Lung (tissue), 12 donors: ENCODE results near the gene MTMR4. TPM values are rescaled to one million over a fixed set of nuclear protein-coding genes. Genes with fewer than 3 reads are reported as not detected.
"Not testable (repeated sequence)": the region's sequence is repeated elsewhere in the genome, so short reads cannot be mapped to it uniquely, and the experiment has no call there.

Experiments used
- ATAC-seq: fragments of 200-7000 bp; cut with Tn5 transposase; one replicate; pipeline ENCODE4 v1.9.1; 2020; ENCODE audit warnings: moderate number of reproducible peaks; ENCODE audit not compliant: insufficient read depth, low FRiP score
- DNase-seq, 3 donors: peaks; one replicate each; pipeline ENCODE4 v3.0.0-alpha.2; 2013 to 2017
- H3K27ac ChIP-seq, 2 donors: one replicate each; pipeline ENCODE4 v1.5.1; 2013; ENCODE audit warnings: mild to moderate bottlenecking in 2 of 2, moderate library complexity in 2 of 2, control low read depth in 1 of 2, inconsistent platforms in 1 of 2, low read depth in 1 of 2, low read length in 1 of 2
- H3K27me3 ChIP-seq, 3 donors: one replicate each; pipeline ENCODE4 v1.5.1; 2013; ENCODE audit warnings: low read length in 2 of 3; ENCODE audit not compliant: control insufficient read depth in 3 of 3, insufficient read depth in 3 of 3
- H3K36me3 ChIP-seq, 4 donors: one replicate each; pipeline ENCODE4 v1.5.1; 2013; ENCODE audit warnings: low read length in 4 of 4, mild to moderate bottlenecking in 1 of 4, moderate library complexity in 1 of 4; ENCODE audit not compliant: control insufficient read depth in 4 of 4, insufficient read depth in 4 of 4
- H3K4me1 ChIP-seq, 5 donors: one replicate each; pipeline ENCODE4 v1.5.1; 2013; ENCODE audit warnings: low read length in 5 of 5, mild to moderate bottlenecking in 2 of 5, moderate library complexity in 1 of 5; ENCODE audit not compliant: control insufficient read depth in 5 of 5, insufficient read depth in 5 of 5
- H3K4me3 ChIP-seq: one replicate; pipeline ENCODE4 v1.5.1; 2013; ENCODE audit warnings: mild to moderate bottlenecking, control low read depth, moderate library complexity
- H3K9ac ChIP-seq, 2 donors: one replicate each; pipeline ENCODE4 v1.5.1; 2013; ENCODE audit warnings: low read length in 2 of 2, control low read depth in 1 of 2; ENCODE audit not compliant: insufficient read depth in 1 of 2
- H3K9me3 ChIP-seq, 4 donors: one replicate each; pipeline ENCODE4 v1.5.1; 2013; ENCODE audit warnings: low read length in 3 of 4, mild to moderate bottlenecking in 1 of 4, moderate library complexity in 1 of 4; ENCODE audit not compliant: control insufficient read depth in 4 of 4, insufficient read depth in 3 of 4
- CTCF ChIP-seq: IDR thresholded peaks from 2 replicates; pipeline ENCODE4 v1.5.1; 2012; ENCODE audit warnings: mild to moderate bottlenecking; ENCODE audit errors: control extremely low read depth, extremely low read depth
- WGBS, 2 donors: extraction: QIAGEN DNeasy Blood & Tissue Kit; methylation state at CpG; one replicate each; pipeline ENCODE4 v1.1.7; 2013; 5-methylcytosine and 5-hydroxymethylcytosine counted together
- polyA plus RNA-seq, 2 donors: library from polyadenylated mRNA; stranded (reverse); fragments of 200-250 nt; gene quantifications; one replicate each; pipeline ENCODE4 v1.2.1, GENCODE V29; 2013
- total RNA-seq, 2 donors: library from RNA; depleted of rRNA in 1 of 2; stranded (reverse); fragments of >200 nt in 1 of 2; gene quantifications; one replicate each; pipeline ENCODE4 v1.2.1, GENCODE V29; 2014 to 2021
- donor health status: control.
- donor health status: control.
- donor health status: Bipolar disorder and iron deficiency.
- donor health status: healthy.
- donor health status: DM: yes; HTN: yes; CAD: no.

MTMR4 gene
- total and polyA plus RNA-seq, 4 donors = 12.9 to 46.1 (median 31.2) TPM

GRCh38 chr17:58556833-58557250, 42.4 kb upstream of the MTMR4 start:
- H3K9ac ChIP-seq = no peak overlapping the region
- H3K4me1 ChIP-seq = no peaks in the 10 kb centered on the region
- no peaks in the 10 kb centered on the region for H3K9me3 ChIP-seq
- ATAC-seq = no peak
- TF ChIP-seq CTCF = no peak
- WGBS, 2 donors = 22 to 46% methylated on average over 5 of the region's 5 CpGs
- no peaks in the 10 kb centered on the region for H3K36me3 ChIP-seq
- DNase-seq = no peak
- no peaks in the 10 kb centered on the region for H3K27me3 ChIP-seq
- H3K27ac ChIP-seq = no peak overlapping the region
- no peak overlapping the region for H3K4me3 ChIP-seq

DNA sequence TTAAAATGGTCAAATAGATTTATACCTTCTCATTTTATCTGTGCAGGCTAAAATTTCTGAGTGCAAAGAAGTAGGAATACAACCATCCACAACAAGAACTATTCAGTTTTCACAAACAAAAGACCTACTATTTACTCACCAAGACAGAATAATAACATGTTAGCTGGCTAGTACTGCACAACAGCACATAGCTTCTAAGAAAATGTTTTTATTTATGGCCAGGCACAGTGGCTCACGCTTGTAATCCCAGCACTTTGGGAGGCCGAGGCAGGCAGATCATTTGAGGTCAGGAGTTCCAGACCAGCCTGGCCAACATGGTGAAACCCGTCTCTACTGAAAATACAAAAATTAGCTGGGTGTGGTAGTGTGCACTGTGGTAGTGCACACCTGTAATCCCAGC, 40.7 kb upstream of the MTMR4 start:
- not testable (repeated sequence) for H3K9me3 ChIP-seq, H3K27ac ChIP-seq, H3K4me1 ChIP-seq, H3K27me3 ChIP-seq, DNase-seq, ATAC-seq, H3K36me3 ChIP-seq, H3K4me3 ChIP-seq, H3K9ac ChIP-seq
- 89 to 97% methylated on average over 3 of the region's 3 CpGs for WGBS, 2 donors

- H3K27me3 ChIP-seq = no peaks in the 10 kb centered on the region
- H3K36me3 ChIP-seq = no peaks in the 10 kb centered on the region
- ATAC-seq (no peak), DNase-seq (no peak)
- H3K9me3 ChIP-seq = no peaks in the 10 kb centered on the region
- TF ChIP-seq CTCF = no peak
- 88 to 94% methylated on average over 2 of the region's 2 CpGs for WGBS, 2 donors
- H3K4me3 ChIP-seq = no peak overlapping the region
- H3K27ac ChIP-seq = no peak overlapping the region
- peaks cover 0 to 19% (median 6%) of the 10 kb centered on the region in 5 donors for H3K4me1 ChIP-seq
- H3K9ac ChIP-seq = no peak overlapping the region
These were observed 26.8 kb upstream of the MTMR4 start for GRCh38 chr17:58541249-58541648.

DNA sequence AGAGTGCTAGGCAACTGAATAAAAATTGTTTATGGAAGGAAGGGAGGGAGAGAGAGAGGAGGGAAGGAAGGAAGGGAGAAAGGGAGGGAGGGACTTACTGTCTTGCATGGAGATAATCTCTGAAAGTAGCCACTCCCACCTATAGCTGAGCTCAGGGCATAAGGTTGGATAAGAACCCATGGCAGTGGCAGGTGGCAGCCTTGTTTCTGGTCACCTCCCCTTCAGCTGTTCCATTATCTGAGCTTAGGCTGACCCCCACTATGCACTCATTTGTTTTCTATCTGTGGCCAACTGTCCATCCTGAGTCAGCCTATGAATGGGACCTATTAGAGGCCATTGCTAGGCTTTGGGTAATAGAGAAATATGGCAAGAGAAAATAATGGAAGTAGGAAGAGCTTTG, 25.3 kb upstream of the MTMR4 start:
- Histone ChIP-seq H3K9me3 (no peaks in the 10 kb centered on the region), H3K9ac (no peak overlapping the region), H3K27ac (no peak overlapping the region), H3K36me3 (no peaks in the 10 kb centered on the region), H3K4me1 (peaks cover 0 to 19% (median 6%) of the 10 kb centered on the region in 5 donors), H3K4me3 (no peak overlapping the region), H3K27me3 (no peaks in the 10 kb centered on the region)
- DNase-seq (no peak), ATAC-seq (no peak)
- TF ChIP-seq CTCF = no peak
